GM19467 (cell line): ENCODE results near the gene DMKN.

ENCODE experiments used
- ATAC-seq: cut with Tn5 transposase; IDR thresholded peaks from one replicate; pipeline ENCODE4 v1.9.1; 2021; ENCODE audit warnings: mild to moderate bottlenecking, moderate library complexity; ENCODE audit not compliant: unreplicated experiment

The DMKN gene, protein sequence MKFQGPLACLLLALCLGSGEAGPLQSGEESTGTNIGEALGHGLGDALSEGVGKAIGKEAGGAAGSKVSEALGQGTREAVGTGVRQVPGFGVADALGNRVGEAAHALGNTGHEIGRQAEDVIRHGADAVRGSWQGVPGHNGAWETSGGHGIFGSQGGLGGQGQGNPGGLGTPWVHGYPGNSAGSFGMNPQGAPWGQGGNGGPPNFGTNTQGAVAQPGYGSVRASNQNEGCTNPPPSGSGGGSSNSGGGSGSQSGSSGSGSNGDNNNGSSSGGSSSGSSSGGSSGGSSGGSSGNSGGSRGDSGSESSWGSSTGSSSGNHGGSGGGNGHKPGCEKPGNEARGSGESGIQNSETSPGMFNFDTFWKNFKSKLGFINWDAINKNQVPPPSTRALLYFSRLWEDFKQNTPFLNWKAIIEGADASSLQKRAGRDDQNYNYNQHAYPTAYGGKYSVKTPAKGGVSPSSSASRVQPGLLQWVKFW

GRCh38 chr19:35513628-35514281 is at the start of gene DMKN:
TSS of gene DMKN (minus strand) at chr19:35513649. CDS start at chr19:35513475, 174 bp downstream.
- no peak for ATAC-seq

DNA sequence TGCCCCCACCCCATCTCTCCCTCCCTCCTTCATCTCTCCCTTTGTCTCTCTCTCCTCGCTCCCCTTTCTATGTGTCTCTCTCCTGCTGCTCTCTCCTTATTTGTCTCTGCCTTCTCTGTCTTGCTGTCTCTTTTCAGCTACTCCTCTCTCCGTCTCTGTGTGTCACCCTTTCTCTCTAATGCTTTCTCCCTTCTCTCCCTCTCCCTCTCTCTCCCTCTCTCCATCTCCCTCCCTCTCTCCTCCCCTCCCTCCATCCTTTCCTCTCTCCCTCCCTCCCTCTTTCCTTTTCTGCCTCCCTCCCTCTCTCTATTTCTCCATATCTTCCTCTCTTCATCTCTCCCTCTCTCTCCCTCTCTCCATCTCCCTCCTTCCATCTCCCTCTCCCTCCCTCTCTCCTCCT is 49.3 kb upstream of the DMKN start:
- no peak for ATAC-seq

- ATAC-seq = no peak
Measured at GRCh38 chr19:35562336-35562735, 48.9 kb upstream of the DMKN start.

DNA sequence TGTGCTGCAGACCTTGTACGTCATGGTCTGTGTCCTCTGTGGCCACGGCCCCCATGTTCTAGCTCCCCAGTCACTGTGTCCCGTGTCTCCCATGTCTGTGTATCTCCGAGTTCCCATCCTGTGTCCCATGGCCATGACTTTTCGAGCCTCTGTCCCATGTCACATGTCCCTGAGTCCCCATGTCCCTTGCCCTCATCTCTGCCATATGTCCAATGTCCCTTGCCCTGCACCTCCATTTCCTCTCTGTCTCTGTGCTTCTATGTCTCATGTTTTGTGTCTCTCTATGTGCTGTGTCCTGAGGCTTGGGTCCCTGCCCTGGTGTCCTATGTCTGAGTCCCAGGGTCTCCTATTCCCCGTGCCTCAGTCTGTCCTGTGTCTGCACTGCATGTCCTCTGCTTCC is 48.0 kb upstream of the DMKN start:
- ATAC-seq = no peak

- no peak for ATAC-seq
Measured at GRCh38 chr19:35560677-35561076, 47.2 kb upstream of the DMKN start.

DNA sequence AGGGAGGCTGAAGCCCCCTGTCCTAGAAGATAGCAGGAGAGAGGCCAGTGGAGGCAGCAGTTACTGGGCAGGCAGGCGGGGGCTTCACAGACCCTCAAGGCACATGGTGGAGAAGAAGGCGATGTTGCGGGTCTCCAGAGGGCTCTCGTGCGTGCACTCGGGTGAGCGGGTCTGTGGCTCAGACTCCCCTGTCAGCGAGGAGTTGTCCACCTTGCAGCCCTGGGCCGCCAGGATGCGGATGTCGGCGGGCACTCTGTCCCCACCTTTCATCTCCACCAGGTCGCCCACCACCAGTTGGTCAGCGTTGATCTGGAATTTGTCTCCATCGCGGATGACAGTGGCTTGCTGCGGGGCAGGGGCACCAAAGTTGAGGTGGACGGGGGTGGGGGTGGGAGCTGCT is 46.8 kb upstream of the DMKN start:
- no peak for ATAC-seq

- ATAC-seq = no peak
Measured at GRCh38 chr19:35559781-35560180, 46.3 kb upstream of the DMKN start.

- peak; percentile 61 for ATAC-seq
Measured at GRCh38 chr19:35559281-35559659, 45.8 kb upstream of the DMKN start.

DNA sequence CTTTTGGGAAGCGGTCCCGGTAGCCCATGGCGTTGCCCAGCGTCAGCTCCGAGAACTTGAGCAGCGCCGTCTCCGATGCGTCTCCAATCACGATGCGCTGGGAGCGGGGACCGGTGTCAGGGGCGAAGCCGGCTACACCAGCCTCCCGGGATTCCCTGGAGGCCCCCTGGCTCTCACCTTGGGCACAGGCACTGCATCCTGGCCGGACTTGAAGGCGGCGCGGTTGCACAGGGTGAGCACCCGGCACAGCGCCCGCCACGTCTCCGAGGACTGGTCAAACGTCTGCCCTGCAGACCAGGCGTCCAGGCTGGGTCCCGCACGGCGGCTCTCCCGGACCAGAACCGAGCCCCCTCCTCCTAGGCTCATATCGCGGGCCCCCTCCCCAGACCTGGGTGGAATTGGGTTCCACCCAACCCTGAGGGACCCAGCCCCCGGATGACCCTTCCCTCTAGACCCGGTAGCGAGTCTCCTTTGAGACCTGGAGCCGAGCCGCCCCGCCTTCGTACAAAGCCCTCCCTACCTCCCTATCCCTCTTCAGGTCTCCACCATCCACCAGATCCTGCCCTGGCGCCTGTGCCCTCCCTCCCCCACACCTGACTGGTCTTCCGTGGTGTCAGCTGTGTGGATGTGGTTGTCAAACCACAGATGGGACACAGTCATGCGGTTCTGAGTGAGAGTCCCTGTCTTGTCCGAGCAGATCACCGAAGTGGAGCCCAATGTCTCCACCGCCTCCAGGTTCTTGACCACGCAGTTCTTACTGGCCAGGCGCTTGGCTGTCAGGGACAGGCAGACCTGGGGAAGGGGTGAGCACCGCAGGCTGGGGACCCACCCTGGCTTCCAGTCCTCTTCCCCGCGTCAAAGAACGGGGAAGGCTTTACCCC is 45.2 kb upstream of the DMKN start:
- ATAC-seq = no peak

DNA sequence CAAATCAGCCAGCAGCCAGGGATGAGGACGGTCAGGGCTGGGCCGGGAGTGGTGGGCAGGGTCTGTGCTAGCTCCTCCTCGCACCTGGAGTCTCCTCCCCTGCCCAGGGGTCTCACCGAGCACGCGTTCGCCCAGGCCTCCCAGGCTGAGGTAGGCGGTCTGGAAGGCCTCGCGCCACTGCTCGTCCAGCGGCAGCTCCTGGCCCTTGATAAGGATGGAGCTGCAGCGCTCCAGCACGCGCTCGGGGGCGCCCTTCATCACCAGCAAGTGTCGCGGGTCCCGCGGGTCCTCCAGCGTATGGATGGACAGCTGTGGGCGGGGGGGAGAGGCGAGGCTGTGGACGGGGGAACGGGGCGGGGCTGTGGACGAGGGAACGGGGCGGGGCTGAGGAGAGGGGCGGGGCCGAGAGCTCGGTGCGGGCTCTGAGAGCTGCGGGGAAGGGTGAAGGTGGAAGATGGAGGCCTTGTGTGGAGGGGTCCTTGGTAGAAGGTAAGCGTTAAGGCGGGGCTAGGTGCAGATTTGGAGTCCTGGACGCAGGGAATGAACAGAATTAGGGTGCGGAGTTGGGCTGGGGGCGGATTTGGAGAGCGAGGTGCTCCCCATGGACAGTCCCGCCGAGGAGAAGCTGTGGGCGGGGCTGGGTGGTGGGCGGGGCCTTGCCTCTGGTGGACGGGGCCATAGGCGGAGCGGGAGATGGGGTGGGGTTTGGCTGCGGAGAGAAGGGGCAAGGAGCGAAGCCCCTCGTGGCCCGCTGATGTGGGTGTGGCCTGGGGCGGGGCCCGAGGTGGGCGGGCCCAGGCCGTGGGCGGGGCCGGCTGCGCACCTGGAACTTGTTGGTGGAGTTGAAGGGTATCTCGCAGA is 44.3 kb upstream of the DMKN start:
- ATAC-seq = no peak

- no peak for ATAC-seq
Measured at GRCh38 chr19:35556846-35557538, 43.5 kb upstream of the DMKN start.

GRCh38 chr19:35556025-35556590 is 42.7 kb upstream of the DMKN start:
- ATAC-seq = no peak

DNA sequence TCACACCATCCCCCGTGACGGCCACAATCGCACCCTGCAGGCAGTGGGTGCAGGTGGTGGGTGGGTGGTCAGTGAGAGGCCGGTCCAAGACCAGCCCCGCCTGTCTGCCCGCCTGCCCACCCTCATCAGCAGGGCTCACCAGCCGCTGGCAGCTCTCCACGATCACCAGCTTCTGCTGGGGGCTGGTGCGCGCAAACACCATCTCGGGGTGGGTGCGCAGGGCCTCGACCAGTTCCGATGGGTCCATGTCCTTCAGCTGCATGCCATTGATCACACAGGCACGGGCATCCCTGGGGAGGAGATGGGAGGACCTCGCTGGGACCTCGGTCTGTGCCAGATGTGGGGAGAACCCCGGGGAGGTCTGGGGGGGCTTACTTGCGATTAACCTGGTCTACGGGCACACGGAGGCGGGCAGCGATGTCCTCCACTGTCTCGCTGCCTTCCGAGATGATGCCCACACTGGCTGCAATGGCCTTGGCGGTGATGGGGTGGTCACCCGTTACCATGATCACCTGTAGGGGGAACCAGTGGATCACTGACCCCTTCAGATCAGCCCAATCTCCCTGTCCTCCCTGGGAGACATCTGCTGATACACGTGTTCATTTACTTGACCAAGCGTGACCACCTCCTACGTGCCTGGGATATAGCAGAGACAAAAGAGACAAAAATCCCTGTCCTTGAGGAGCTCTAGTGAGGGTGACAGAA is 42.0 kb upstream of the DMKN start:
- no peak for ATAC-seq

- ATAC-seq = no peak
Measured at GRCh38 chr19:35554076-35554475, 40.6 kb upstream of the DMKN start.

DNA sequence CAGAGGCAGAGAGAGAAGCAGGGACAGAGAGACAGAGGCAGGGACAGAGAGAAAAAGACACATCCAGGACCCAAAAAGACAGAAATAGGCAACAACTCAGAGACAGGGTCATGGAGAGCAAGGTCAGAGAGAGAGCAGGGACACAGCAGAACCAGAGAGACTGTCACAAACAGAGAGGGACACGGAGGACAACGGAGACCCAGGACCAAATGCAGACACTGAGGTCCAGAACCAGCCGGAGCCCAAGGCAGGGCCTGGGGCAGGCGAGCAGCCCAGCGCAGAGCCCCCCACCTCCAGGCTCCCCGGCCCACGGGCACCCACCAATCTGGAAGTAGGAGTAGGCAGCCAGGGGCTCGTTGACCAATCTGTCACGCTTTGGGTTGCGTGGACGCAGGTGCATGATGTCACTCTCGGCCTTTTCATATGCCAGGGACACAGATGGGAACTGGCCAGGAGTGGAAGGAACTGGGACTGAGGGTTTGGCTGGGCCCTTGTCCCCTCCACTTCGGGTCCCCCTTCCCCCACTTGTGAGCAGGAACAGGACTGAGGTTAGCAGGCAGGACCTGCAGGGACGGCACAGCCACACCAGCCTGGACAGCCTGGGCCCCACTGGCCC is 40.0 kb upstream of the DMKN start:
- ATAC-seq = no peak

GRCh38 chr19:35552534-35553384 is 39.3 kb upstream of the DMKN start:
- no peak for ATAC-seq

DNA sequence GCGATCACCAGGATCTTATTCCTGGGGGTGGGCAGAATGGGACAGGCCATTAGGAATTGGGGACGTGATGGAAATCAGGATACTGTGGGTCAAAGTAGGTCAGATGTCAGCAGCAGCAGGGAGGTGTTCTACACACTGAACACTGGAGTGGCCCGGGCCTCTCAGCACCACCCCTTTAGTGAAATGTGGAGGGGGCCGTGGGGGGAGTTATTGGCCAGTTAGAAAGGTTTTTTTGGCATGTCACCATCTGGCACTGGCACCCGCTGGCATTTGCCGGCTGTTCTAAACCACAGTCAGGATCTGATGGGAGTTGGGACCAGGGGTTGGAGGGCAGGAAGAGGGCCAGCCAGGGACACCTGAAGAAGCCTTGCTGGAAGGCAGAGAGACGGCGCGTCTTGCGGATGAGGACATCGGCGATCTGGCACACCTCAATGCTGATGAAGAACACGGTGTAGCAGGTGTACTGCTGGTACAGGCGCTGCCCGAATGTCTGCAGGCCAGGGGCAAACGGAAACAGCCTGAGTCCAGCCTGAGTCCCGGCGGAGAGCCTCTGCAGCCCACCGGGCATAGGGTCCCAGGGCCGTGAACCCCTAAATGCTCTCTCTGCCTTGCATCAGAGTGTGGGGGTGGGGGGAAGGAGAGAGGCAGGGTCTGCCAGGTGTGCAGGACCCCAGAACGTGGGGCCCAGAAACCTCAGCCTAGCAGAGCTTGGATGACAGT is 37.8 kb upstream of the DMKN start:
- ATAC-seq = no peak
